Activated naive CD4-positive, alpha-beta T cell treated with anti-CD3 and anti-CD28 coated beads, Interleukin-2, amount 10 ng/mL, durations not matched to agents 7 days and 5 days (primary cell): Measurements from ENCODE around the gene YBX1.
"Not testable (repeated sequence)": the region's sequence is repeated elsewhere in the genome, so short reads cannot be mapped to it uniquely, and the experiment has no call there.

Experiments
- CTCF ChIA-PET: fragments of 350-600 bp; sonication (Branson Sonifier 250); formaldehyde crosslinking; loops from one replicate; lab custom pipeline; 2021; ENCODE audit warnings: antibody characterized with exemption; lab: Charles Lee
- DNase-seq: peaks from one replicate; pipeline ENCODE4 v3.0.0-alpha.2; 2020
- H3K27ac Mint-ChIP-seq: one replicate; pipeline ENCODE4 v1.8.0; 2021; ENCODE audit warnings: mild to moderate bottlenecking, moderate library complexity, mixed read lengths
- H3K27me3 Mint-ChIP-seq: one replicate; pipeline ENCODE4 v1.8.0; 2021; ENCODE audit warnings: mild to moderate bottlenecking, mixed read lengths
- H3K36me3 Mint-ChIP-seq: one replicate; pipeline ENCODE4 v1.8.0; 2021; ENCODE audit warnings: mixed read lengths
- H3K4me1 Mint-ChIP-seq: one replicate; pipeline ENCODE4 v1.8.0; 2021; ENCODE audit warnings: mixed read lengths
- H3K4me3 Mint-ChIP-seq: one replicate; pipeline ENCODE4 v1.8.0; 2021; ENCODE audit warnings: mild to moderate bottlenecking, moderate library complexity, mixed read lengths
- H3K9me3 Mint-ChIP-seq: one replicate; pipeline ENCODE4 v1.8.0; 2021; ENCODE audit warnings: mixed read lengths

Gene YBX1

DNA sequence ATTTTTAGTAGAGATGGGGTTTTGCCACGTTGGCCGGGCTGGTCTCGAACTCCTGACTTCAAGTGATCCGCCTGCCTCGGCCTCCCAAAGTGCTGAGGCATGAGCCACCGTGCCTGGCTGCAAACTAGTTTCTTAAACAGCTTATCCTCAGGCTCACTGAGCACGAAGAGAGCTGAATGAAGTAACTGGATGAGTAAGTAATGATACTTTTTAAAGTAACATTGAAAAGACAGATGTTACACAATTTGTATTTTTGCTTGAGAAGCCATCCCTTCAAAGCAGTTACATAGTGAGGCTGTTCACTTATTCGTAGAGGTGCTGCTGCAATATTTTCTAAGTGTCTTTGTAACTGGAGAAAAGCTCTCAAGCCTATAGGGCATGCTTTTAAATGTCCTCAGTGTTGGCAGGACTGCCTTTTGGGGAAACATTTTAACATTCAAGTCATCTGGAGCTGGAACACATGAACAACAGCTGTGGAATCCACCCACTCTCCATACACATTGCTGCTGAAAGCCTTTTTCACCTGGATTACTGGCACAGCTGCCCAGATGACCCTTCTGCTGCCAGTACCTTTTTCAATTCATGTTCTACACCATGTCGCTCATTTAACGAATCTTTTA, 2.7 kb upstream of the YBX1 start:
- H3K27me3 Mint-ChIP-seq, result peaks cover 3% of the 10 kb centered on the region
- no peak overlapping the region for H3K27ac Mint-ChIP-seq
- CTCF ChIA-PET, result interaction anchor here (0.6 to 1.1 kb wide), 2 partner anchors 16 to 87 kb away, joined by 3 read pairs; no protein-coding TSS in a partner anchor
- H3K36me3 Mint-ChIP-seq, result peaks cover 25% of the 10 kb centered on the region
- H3K4me1 Mint-ChIP-seq, result peaks cover 29% of the 10 kb centered on the region
- H3K9me3 Mint-ChIP-seq, result no peaks in the 10 kb centered on the region
- no peak for DNase-seq
- no peak overlapping the region for H3K4me3 Mint-ChIP-seq

DNA sequence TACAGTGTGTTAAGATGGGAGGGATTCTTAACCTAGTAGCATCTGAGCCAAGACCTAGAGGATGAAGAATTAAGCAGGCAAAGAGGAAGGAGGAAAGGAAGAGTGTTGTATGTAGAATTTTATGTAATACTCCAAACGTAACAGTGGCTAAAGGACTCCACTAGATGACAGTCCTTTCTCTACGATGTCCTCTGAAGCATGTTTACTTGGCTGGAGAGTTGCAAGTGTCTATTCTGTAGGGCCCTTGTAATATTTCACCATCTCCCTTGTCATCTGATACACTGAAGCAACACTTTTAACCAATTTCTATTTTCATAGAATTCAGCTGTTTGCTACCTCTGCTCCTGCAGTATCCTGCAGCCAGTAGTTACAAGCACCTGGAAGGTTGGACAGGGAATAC, 2.2 kb upstream of the YBX1 start:
- Mint-ChIP-seq H3K27me3 (peaks cover 3% of the 10 kb centered on the region), H3K36me3 (peaks cover 31% of the 10 kb centered on the region), H3K27ac (no peak overlapping the region), H3K4me3 (peak overlapping the region; percentile 96), H3K4me1 (peaks cover 35% of the 10 kb centered on the region), H3K9me3 (no peaks in the 10 kb centered on the region)
- CTCF ChIA-PET, result interaction anchor here (0.6 to 1.2 kb wide), 3 partner anchors 16 to 86 kb away, joined by 3 read pairs; no protein-coding TSS in a partner anchor
- DNase-seq, result no peak

DNA sequence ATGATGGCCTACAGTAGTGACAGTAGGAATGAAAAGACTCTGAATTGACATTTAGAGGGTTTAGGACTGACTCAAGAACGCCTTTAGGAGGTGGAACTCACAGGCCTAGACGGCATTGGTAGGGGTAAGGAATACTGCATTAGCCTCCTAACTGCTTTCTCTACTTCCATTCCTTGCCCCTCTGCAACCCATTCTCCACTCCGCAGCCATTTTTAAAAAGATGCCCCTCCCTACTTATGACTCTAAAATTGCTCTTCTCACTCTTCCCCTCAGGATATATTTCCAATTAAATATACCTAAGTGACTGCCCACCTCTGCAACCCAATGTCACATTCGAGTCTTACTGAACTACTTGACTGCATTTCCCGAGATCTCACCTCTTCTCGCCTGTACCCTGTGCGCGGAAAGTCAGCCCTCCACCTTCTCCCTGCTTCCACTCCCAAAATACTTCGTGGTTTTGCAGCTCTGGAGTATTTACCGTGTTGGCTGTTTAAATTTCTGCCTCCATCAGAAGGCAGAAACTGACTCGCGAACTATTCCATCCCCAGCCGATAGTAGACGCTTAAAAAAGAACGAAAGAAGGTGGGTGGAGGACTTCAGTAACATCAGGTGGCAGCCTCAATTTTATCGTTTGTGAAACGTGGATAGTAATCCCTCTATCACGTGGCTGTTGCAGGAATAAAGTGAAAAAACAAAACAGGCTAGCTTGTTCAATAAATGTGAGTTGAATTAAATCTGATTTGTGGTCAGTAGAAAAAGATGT, 1.1 kb upstream of the YBX1 start:
- H3K9me3 Mint-ChIP-seq, result no peaks in the 10 kb centered on the region
- H3K27ac Mint-ChIP-seq, result peak overlapping the region; percentile 98
- peak overlapping the region; percentile 96 for H3K4me3 Mint-ChIP-seq
- DNase-seq, result peak; percentile 27
- H3K27me3 Mint-ChIP-seq, result peaks cover 3% of the 10 kb centered on the region
- H3K4me1 Mint-ChIP-seq, result peaks cover 45% of the 10 kb centered on the region
- peaks cover 29% of the 10 kb centered on the region for H3K36me3 Mint-ChIP-seq
- CTCF ChIA-PET, result interaction anchor here (1.2 kb wide), 2 partner anchors 23 to 85 kb away, joined by 3 read pairs; no protein-coding TSS in a partner anchor

DNA sequence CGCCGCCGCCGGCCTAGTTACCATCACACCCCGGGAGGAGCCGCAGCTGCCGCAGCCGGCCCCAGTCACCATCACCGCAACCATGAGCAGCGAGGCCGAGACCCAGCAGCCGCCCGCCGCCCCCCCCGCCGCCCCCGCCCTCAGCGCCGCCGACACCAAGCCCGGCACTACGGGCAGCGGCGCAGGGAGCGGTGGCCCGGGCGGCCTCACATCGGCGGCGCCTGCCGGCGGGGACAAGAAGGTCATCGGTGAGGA, 193 bp downstream of the YBX1 start:
- CTCF ChIA-PET, result interaction anchor here (1.0 to 1.6 kb wide), 3 partner anchors 12 to 104 kb away, joined by 3 to 4 read pairs (median 4); partner anchors contain the start of gene PPIH
- Mint-ChIP-seq H3K4me1 (peaks cover 58% of the 10 kb centered on the region), H3K27ac (peak overlapping the region; percentile 98), H3K4me3 (peak overlapping the region; percentile 96), H3K36me3 (peaks cover 33% of the 10 kb centered on the region)
- DNase-seq, H3K9me3 Mint-ChIP-seq, H3K27me3 Mint-ChIP-seq: not testable (repeated sequence)

DNA sequence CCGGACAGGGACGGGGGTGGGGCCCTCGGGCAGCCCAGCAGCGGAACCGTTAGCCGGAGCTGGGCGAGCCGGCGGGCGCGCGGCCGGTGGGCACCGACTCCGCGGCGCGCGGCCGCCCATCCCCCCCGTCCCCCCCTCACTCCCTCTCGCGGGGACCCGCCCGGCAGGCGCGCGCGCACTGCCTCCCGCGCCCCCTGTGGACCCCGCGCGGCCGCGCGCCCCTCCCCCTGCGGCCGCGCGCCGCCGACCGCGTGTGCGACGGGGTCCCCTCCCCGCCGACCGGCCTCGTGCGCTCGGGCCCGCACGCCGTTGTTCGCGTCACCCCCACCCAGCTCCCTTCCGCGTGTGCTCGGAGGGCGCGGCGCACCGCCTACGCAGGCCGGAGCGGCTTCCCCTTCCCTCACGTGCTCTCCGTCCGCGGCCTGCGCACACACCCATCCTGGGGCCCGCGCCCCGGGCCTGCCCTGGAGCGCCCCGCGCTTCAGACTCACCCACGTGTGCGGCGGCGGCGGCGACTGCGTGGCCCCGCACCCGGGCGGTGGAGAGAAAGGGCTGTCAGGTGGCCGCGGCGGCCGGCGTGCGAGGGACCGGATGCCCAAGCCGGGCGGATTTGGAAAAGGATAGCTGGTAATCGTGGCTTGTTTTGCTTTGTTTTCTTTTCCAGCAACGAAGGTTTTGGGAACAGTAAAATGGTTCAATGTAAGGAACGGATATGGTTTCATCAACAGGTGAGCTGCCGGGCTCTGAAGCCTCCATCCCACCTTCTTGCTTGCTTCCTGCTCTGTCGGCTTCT, 717 bp downstream of the YBX1 start:
- peak overlapping the region; percentile 95 for H3K4me3 Mint-ChIP-seq
- CTCF ChIA-PET, result interaction anchor here (1.0 to 1.6 kb wide), 3 partner anchors 11 to 105 kb away, joined by 3 to 4 read pairs (median 4); partner anchors contain the start of gene PPIH
- peak; percentile 75 for DNase-seq
- H3K27me3 Mint-ChIP-seq, result peaks cover 3% of the 10 kb centered on the region
- peak overlapping the region; percentile 95 for H3K27ac Mint-ChIP-seq
- peaks cover 64% of the 10 kb centered on the region for H3K4me1 Mint-ChIP-seq
- H3K9me3 Mint-ChIP-seq, result no peaks in the 10 kb centered on the region
- peaks cover 38% of the 10 kb centered on the region for H3K36me3 Mint-ChIP-seq

DNA sequence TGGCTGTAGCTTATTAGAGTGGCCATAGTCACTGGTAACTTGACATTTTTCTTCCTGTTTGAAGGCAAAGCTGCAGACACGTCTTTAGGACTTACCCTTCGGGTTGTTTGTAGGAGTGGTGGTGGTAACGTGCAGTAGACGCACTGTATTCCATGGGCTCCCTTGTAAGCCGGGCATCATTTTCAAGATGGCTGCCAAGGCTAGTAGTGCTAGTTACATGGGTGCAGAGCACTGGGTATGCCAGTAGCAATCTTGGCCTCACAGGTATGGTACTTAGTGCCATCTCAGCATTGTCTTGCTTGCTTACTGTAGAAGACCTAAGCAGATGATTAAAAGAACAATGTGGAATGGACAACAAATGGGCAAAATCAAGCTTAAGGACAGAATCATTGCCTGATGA, 1.9 kb downstream of the YBX1 start:
- Mint-ChIP-seq H3K36me3 (peaks cover 39% of the 10 kb centered on the region), H3K27ac (peak overlapping the region; percentile 53), H3K9me3 (no peaks in the 10 kb centered on the region), H3K4me1 (peaks cover 74% of the 10 kb centered on the region), H3K27me3 (peaks cover 3% of the 10 kb centered on the region), H3K4me3 (peak overlapping the region; percentile 95)
- DNase-seq, result peak; percentile 23
- CTCF ChIA-PET, result no interaction called here

DNA sequence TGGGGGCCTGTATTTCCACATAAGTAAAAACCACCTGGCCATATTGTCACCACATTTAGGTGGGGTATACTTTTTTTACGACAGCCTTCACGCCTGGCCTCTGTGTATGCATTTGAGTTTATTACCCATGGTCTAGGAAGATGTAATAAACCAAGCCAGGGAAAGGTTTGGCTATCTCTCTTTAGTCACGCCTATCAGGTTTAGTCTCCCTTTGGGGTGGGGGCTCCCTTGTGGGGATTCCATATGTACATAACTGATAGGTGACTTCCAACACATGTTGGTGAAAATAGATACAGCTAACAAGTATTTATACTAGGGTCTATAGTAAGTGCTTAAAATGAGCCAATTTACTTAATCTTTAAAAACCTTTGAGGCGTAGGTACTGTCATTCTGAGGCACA, 4.2 kb downstream of the YBX1 start:
- no peak for DNase-seq
- H3K4me3 Mint-ChIP-seq, result no peak overlapping the region
- CTCF ChIA-PET, result no interaction called here
- no peaks in the 10 kb centered on the region for H3K9me3 Mint-ChIP-seq
- peaks cover 80% of the 10 kb centered on the region for H3K4me1 Mint-ChIP-seq
- peaks cover 3% of the 10 kb centered on the region for H3K27me3 Mint-ChIP-seq
- no peak overlapping the region for H3K27ac Mint-ChIP-seq
- peaks cover 39% of the 10 kb centered on the region for H3K36me3 Mint-ChIP-seq

DNA sequence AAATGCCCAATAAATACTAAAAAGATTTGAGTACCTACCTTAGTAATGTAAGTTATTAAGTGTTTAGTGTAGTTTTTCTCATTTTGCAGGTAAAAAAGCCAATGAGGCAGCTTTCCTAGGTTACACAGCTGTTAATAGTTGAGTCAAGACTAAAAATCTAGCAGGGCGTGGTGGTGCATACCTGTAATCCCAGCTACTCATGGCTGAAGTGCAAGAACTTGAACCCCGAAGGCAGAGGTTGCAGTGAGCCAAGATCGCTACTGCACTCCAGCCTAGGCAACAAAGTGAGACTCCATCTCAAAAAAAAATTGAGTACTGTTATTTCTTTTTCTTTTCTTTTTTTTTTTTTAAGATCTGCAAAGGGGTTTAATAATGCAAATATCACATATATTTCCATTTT, 7.7 kb downstream of the YBX1 start:
- no peak overlapping the region for H3K4me3 Mint-ChIP-seq
- CTCF ChIA-PET, result interaction anchor here (0.6 to 1.1 kb wide), 2 partner anchors 76 to 109 kb away, joined by 3 to 4 read pairs; no protein-coding TSS in a partner anchor
- no peaks in the 10 kb centered on the region for H3K27me3 Mint-ChIP-seq
- no peak overlapping the region for H3K27ac Mint-ChIP-seq
- no peaks in the 10 kb centered on the region for H3K9me3 Mint-ChIP-seq
- no peak for DNase-seq
- peaks cover 38% of the 10 kb centered on the region for H3K36me3 Mint-ChIP-seq
- peaks cover 82% of the 10 kb centered on the region for H3K4me1 Mint-ChIP-seq

DNA sequence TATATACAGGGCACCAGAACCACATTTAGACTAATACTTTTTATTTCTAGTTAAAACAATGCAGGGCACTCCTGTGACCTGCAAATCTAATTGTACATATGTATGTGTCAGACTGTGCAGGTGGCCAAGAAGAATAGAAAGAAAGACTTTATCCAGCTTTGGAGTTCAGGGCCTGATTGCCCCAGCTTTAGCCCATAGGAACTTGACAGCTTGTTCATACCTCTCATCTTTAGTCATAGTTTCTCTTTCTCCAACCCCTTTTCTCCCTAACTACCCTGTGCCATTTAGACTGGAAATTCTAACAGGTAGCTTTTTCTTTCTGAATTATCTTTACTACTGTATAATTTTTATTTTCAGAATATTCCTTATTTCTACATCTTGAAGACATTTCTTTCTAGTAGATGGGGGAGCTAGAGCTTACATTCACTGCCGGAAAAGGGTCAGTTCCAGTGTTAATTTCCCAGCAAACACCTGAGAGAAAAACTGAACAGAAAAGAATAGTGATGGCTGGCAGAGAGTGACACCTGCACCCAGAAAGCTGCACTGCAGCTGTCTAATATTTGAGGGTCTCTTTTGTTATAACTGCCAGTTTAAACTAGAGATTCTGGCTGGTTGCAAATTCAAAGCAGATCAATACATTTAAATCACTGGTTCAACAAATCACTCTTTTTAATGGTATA, 8.4 kb downstream of the YBX1 start:
- Mint-ChIP-seq H3K4me1 (peaks cover 79% of the 10 kb centered on the region), H3K27ac (no peak overlapping the region), H3K27me3 (no peaks in the 10 kb centered on the region), H3K4me3 (no peak overlapping the region), H3K9me3 (no peaks in the 10 kb centered on the region), H3K36me3 (peaks cover 39% of the 10 kb centered on the region)
- no peak for DNase-seq
- CTCF ChIA-PET, result interaction anchor here (0.8 to 1.3 kb wide), 3 partner anchors 110 to 346 kb away, joined by 3 to 5 read pairs (median 4); no protein-coding TSS in a partner anchor

DNA sequence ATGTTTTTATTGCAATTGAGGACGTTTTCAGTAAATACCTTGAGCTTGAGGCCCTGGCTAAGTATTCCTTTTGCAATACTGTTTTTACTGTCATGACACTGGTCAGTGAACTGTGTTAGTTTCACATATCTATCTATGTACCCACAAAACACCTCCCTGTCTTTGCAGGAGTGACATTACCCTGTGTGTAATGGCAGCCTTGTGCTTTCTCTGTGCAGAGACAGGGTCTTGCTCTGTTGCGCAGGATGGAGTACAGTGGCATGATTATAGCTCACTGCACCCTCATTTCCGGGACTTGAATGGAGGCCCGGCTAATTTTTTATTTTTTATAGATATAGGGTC, 8.9 kb downstream of the YBX1 start:
- CTCF ChIA-PET, result interaction anchor here (0.8 to 1.3 kb wide), 4 partner anchors 33 to 347 kb away, joined by 3 to 5 read pairs (median 4); partner anchors contain the start of gene PPIH
- no peaks in the 10 kb centered on the region for H3K27me3 Mint-ChIP-seq
- no peaks in the 10 kb centered on the region for H3K9me3 Mint-ChIP-seq
- H3K36me3 Mint-ChIP-seq, result peaks cover 45% of the 10 kb centered on the region
- H3K4me1 Mint-ChIP-seq, result peaks cover 74% of the 10 kb centered on the region
- DNase-seq, result no peak
- no peak overlapping the region for H3K27ac Mint-ChIP-seq
- H3K4me3 Mint-ChIP-seq, result no peak overlapping the region

DNA sequence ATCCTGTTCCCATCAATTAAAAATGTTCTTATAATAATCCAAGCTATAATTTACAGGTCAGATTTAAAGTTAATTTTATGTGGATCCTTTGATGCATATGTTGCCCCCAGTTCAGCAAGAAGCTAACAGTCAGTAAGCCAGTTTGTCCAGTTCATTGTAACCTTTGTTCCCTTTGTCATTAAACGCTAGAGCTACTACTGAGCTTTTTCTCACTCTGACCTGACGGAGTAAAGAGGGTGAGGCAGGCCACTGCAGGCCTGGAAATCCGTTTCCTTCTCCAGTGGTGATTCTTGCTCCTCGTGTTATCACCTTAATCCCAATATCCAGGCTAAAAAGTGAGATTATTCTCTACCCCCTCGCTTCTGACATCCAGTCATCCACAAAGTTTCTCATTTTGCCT, 10.2 kb downstream of the YBX1 start:
- Mint-ChIP-seq H3K27ac (no peak overlapping the region), H3K4me3 (no peak overlapping the region), H3K4me1 (peaks cover 61% of the 10 kb centered on the region), H3K36me3 (peaks cover 49% of the 10 kb centered on the region), H3K27me3 (no peaks in the 10 kb centered on the region), H3K9me3 (no peaks in the 10 kb centered on the region)
- CTCF ChIA-PET, result no interaction called here
- no peak for DNase-seq

DNA sequence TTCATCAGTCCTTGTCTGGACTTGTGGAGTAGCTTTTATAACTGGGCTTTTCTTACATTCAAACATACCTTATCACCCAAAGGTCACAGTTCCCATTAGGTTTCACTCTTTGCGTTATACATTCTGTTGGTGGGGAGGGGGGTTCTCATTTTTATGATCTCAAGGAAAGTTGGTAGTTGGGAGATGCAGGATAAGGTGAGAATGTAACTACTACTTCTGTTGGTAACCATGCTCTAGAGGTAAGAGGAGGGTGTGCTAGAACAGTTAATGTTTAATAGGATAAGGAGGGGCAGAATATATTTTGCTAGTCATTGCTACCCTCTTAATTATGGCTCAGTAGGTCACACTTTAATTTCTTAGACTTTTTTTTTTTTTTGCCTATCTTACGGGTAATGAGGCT, 10.7 kb downstream of the YBX1 start:
- H3K4me3 Mint-ChIP-seq, result no peak overlapping the region
- no peak overlapping the region for H3K27ac Mint-ChIP-seq
- DNase-seq, result no peak
- H3K27me3 Mint-ChIP-seq, result no peaks in the 10 kb centered on the region
- H3K9me3 Mint-ChIP-seq, result no peaks in the 10 kb centered on the region
- peaks cover 56% of the 10 kb centered on the region for H3K4me1 Mint-ChIP-seq
- peaks cover 47% of the 10 kb centered on the region for H3K36me3 Mint-ChIP-seq
- CTCF ChIA-PET, result no interaction called here

DNA sequence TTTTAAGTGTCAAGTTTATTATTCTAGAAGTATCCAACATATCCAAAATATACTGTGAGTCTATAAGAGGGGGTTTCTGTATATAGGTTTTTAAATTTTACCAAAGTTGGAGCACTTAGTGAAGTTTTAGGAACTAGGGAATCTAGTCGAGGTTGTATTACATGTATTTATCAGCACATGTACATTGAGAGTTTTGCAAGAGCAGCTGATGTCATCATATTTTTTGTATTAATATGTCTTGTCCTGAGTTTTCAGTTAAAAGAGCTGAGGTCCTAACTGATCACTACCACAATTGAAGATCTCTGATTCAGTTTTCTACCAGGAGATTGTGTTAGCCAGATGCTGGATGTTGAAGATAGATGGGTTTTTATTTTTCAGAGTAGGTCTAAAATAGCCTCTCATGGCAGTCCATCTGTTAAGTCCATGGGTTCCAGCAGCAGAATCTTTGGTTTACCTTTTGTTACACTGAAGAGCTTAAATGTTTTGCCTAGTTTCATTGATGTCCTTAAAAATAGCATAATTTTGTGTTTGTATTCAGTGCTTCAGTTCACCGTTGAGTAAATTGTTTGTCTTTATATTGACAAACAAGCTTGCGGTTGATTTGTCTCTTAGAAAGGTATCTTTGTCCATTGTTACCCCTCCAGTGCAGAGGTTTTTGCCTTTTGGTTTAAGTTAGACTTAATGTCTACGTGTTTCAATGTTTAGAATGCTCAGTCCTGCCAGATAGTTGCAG, 16.0 kb downstream of the YBX1 start:
- CTCF ChIA-PET, result no interaction called here
- Mint-ChIP-seq H3K27me3 (no peaks in the 10 kb centered on the region), H3K36me3 (peaks cover 81% of the 10 kb centered on the region), H3K27ac (no peak overlapping the region), H3K9me3 (no peaks in the 10 kb centered on the region), H3K4me3 (no peak overlapping the region), H3K4me1 (peaks cover 12% of the 10 kb centered on the region)
- DNase-seq, result no peak
